GM18520 (cell line): ENCODE data around the gene TRIM49D2.
"Not testable (repeated sequence)": the region's sequence is repeated elsewhere in the genome, so short reads cannot be mapped to it uniquely, and the experiment has no call there.

Source experiments
- ATAC-seq: cut with Tn5 transposase; IDR thresholded peaks from one replicate; pipeline ENCODE4 v1.9.1; 2021; ENCODE audit not compliant: unreplicated experiment

Gene TRIM49D2, protein sequence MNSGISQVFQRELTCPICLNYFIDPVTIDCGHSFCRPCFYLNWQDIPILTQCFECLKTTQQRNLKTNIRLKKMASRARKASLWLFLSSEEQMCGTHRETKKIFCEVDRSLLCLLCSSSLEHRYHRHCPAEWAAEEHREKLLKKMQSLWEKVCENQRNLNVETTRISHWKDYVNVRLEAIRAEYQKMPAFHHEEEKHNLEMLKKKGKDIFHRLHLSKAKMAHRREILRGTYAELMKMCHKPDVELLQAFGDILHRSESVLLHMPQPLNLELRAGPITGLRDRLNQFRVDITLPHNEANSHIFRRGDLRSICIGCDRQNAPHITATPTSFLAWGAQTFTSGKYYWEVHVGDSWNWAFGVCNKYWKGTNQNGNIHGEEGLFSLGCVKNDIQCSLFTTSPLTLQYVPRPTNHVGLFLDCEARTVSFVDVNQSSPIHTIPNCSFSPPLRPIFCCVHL

DNA sequence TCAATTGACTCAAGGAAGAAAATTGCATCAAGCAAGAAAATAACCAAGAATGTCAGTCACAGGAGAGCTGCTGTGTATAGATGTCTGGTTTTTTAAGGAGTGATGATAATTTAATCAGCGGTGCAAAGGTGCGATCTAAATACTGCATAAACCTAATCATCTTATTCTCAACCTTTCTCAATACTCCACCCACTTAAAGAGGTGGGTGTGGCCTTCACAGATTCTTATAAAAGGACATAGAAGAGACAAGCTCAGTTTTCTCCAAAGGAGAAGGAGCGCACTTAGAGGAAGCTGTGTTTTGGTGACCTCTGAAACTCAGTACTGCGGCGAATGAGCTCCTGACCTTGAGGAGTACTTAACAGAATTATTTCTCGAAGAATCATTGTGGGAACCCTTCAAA, at the start of gene TRIM49D2:
TRIM49D2 (plus strand) TSS at position 301 of the 400 bp plus-strand sequence. CDS start 2,698 bp downstream, outside the sequence.
- ATAC-seq = not testable (repeated sequence)

DNA sequence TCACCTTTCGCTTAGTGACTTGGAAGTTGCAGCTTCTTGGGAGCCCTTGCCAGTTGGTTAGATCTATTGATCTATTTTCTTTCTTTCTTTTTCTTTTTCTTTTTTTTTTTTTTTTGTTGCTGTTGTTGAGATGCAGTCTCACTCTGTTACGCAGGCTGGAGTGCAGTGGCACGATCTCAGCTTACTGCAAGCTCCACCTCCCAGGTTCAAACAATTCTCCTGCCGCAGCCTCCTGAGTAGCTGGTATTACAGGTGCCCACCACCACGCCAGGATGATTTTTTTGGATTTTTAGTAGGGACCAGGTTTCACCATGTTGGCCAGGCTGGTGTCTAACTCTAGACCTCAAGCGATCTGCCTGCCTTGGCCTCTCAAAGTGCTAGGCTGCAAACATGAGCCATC, 46.4 kb upstream of the TRIM49D2 start:
- not testable (repeated sequence) for ATAC-seq

DNA sequence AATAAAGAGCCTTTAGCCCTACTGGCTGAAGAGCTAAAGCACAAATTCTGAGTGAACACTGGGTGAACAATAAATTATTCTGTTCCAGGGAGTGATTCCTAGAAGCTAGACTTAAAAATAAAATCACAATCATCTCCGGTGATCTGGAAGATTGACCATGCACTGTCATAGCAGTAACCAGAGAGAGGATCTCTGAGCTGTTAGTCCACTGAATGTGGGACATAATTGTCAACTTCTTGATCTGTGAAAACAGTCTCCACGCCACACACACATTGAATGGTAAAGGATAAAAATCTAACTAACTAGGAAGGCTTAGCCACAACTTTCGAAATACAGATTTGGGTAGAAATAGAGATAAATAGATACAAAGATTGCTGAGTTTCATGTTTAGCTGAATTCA, 30.6 kb upstream of the TRIM49D2 start:
- not testable (repeated sequence) for ATAC-seq

DNA sequence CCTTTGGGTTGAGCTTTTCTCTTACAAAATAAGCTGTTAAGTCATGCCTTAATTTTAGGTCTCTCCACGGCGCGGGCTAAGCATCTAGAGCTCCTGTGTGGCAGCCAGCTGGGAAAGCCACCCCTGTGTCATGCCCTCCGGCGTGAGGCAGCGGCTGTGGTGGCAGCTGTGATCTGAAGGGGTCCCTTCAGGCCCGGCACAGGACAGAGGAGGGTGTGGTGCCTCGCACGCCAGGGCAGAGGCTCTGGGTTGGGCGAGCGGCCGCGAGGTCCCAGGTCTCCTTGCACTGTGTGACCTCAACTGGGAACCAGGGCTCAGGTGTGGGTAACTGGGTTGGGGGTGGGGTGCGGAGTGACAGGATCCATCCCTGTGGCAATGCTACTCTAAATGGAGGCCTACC, 23.1 kb upstream of the TRIM49D2 start:
- ATAC-seq = not testable (repeated sequence)

DNA sequence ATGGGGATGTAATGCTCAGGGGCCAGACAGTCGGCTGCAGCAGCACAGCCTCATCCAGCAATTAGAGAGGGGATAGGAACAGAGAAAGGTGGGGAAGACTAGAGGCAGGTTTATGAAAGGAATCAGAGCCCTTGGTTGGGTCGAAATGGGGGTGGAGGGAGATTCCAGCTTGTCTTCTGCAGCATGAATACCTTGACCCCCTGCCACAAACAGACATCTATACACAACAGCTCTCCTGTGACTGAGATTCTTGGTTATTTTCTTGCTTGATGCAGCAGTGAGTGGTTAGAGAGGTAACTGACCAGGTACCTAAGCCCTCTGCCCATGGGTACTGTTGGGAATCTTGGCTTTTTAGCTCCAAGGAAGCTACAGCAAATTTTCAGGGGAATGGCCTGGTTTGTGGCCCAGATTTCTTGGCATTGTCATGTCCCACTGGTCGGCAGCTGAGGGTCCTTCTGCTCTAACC, 1.6 kb upstream of the TRIM49D2 start, which contains the start of gene TRIM49D1:
TRIM49D1 (minus strand) TSS at position 51 of the 466 bp plus-strand sequence. CDS start 4,535 bp downstream, outside the sequence.
- no peak for ATAC-seq

DNA sequence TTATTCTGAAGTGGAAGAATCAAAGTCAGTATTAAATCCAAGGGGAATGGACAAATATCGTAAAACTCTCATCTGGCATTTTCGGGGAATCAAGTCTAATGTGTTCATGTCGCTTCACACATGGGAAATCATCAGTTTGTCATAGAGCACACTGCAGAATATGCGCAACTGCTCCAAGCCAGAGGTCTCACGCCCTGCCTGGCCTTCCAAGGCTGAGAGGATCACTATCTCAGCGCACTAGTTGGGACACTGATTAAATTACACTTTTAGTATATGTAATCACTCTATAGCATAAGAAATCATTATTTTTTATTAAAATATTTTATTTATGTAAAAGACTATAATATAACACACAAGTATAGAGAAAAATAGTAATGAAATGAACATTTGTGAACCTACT, 37.0 kb downstream of the TRIM49D2 start:
- not testable (repeated sequence) for ATAC-seq

DNA sequence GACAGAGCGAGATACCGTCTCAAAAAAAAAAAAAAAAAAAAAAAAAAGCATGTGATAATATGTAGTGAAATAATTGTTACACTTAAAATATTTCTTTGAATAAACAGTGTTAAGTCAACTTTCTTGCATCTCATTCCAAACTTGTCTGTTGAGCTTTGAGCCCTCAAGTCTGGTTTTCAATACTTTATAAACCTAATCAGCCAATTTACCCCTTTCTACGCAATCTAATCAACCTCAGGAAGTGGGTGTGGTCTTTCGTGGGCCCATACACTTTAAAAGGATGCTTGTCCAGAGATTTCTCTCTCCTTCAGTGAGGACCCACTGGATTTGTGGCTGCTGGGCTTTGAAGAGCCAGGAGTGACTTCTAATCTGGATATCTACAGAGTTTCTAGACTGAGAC, 41.9 kb downstream of the TRIM49D2 start, which contains the start of gene TRIM64:
TRIM64 (plus strand) TSS at position 301 of the 400 bp plus-strand sequence. CDS start 2,467 bp downstream, outside the sequence.
- ATAC-seq = not testable (repeated sequence)
